ENCODE measurements around the gene SET.

GRCh38 chr9:128728298-128728697 is 39.3 kb downstream of the SET start:
- TF ChIP-seq GATA2 (IDR thresholded peaks at IDR 0.05; ENCODE audit: low read depth, low read length) = no peak
- TF ChIP-seq GATA3 (IDR thresholded peaks at IDR 0.05; ENCODE audit: low read depth, low read length) = no peak

Data from SH-SY5Y (cell line).